HepG2 (cell line): ENCODE measurements around the gene SOWAHD. TPM values are rescaled to one million over a fixed set of nuclear protein-coding genes. Genes with fewer than 3 reads are reported as not detected.

ENCODE experiments used
- ARNT2 ChIP-seq: sonication (generic); formaldehyde crosslinking; IDR thresholded peaks from 2 replicates; pipeline ENCODE4 v1.8.0; 2022; ENCODE audit warnings: mild to moderate bottlenecking, low read depth, missing genetic modification reagents, moderate library complexity
- ARNTL ChIP-seq: sonication (generic); formaldehyde crosslinking; IDR thresholded peaks from 2 replicates; pipeline ENCODE4 v1.4.0; 2020; ENCODE audit warnings: mild to moderate bottlenecking, missing genetic modification reagents
- CREM ChIP-seq, 2 experiments: sonication (generic) in 1 of 2; formaldehyde crosslinking in 1 of 2; IDR thresholded peaks; 2 replicates each; pipeline versions ENCODE4 v1.4.0 to v1.6.1; 2016 to 2020; ENCODE audit warnings: antibody characterized with exemption in 1 of 2, mild to moderate bottlenecking in 1 of 2, missing genetic modification reagents in 1 of 2
- GABPB1 ChIP-seq: IDR thresholded peaks from 2 replicates; pipeline ENCODE4 v1.6.1; 2016; ENCODE audit warnings: mild to moderate bottlenecking, missing genetic modification reagents, moderate library complexity, missing compliant biosample characterization
- KAT8 ChIP-seq: IDR thresholded peaks from 2 replicates; pipeline ENCODE4 v1.6.1; 2016; ENCODE audit warnings: missing genetic modification reagents, missing compliant biosample characterization
- MAFF ChIP-seq: IDR thresholded peaks from 2 replicates; pipeline ENCODE4 v1.6.1; 2011; ENCODE audit warnings: low read depth, low read length, improper control_type of control experiment
- MAZ ChIP-seq, 2 experiments: sonication (generic) in 1 of 2; formaldehyde crosslinking in 1 of 2; IDR thresholded peaks; 2 replicates each; pipeline versions ENCODE4 v1.5.0 to v1.6.1; 2012 to 2020; ENCODE audit warnings: low read depth in 2 of 2, mild to moderate bottlenecking in 2 of 2, borderline replicate concordance in 1 of 2, improper control_type of control experiment in 1 of 2, low read length in 1 of 2, missing genetic modification reagents in 1 of 2, moderate library complexity in 1 of 2
- POLR2AphosphoS5 ChIP-seq: IDR thresholded peaks from 2 replicates; pipeline ENCODE4 v1.6.1; 2012; ENCODE audit warnings: low read depth, low read length
- RBM39 ChIP-seq: fragments of 200-400 bp; formaldehyde crosslinking; IDR thresholded peaks from one replicate; pipeline ENCODE4 v1.6.1; 2018; ENCODE audit warnings: antibody characterized with exemption, mild to moderate bottlenecking, low read depth, low read length; ENCODE audit not compliant: poor library complexity, severe bottlenecking
- REPIN1 ChIP-seq: sonication (generic); formaldehyde crosslinking; IDR thresholded peaks from 2 replicates; pipeline ENCODE4 v1.8.0; 2022; ENCODE audit warnings: missing genetic modification reagents, low read depth, mild to moderate bottlenecking, borderline replicate concordance
- SOX13 ChIP-seq, 3 experiments: fragments of 450-650 bp in 1 of 3; sonication (generic) in 1 of 3; formaldehyde crosslinking in 1 of 3; IDR thresholded peaks in 2 of 3; conservative IDR thresholded peaks in 1 of 3; 2 replicates each; pipeline versions ENCODE4 v1.5.0 to v1.6.1; 2016 to 2020; ENCODE audit warnings: antibody characterized with exemption in 1 of 3, mild to moderate bottlenecking in 1 of 3, missing compliant biosample characterization in 1 of 3, missing genetic modification reagents in 1 of 3, moderate library complexity in 1 of 3
- SP4 ChIP-seq: sonication (generic); formaldehyde crosslinking; IDR thresholded peaks from 2 replicates; pipeline ENCODE4 v1.8.1; 2023; ENCODE audit warnings: mild to moderate bottlenecking, missing genetic modification reagents
- TAF1 ChIP-seq: sonication (generic); formaldehyde crosslinking; IDR thresholded peaks from 2 replicates; pipeline ENCODE4 v1.4.0; 2020; ENCODE audit warnings: missing genetic modification reagents
- TARDBP ChIP-seq: sonication (generic); formaldehyde crosslinking; IDR thresholded peaks from 2 replicates; pipeline ENCODE4 v1.8.0; 2022; ENCODE audit warnings: mild to moderate bottlenecking, missing genetic modification reagents
- ZNF121 ChIP-seq: sonication (generic); formaldehyde crosslinking; IDR thresholded peaks from 2 replicates; pipeline ENCODE4 v1.5.0; 2020; ENCODE audit warnings: mild to moderate bottlenecking, missing genetic modification reagents
- ZNF337 ChIP-seq: sonication (generic); formaldehyde crosslinking; IDR thresholded peaks from 2 replicates; pipeline ENCODE4 v1.5.1; 2020; ENCODE audit warnings: missing genetic modification reagents, low read depth, mild to moderate bottlenecking, borderline replicate concordance
- ZNF547 ChIP-seq: sonication (generic); formaldehyde crosslinking; IDR thresholded peaks from 2 replicates; pipeline ENCODE4 v1.5.1; 2020; ENCODE audit warnings: mild to moderate bottlenecking, missing genetic modification reagents
- ZNF788 ChIP-seq: sonication (generic); formaldehyde crosslinking; IDR thresholded peaks from 2 replicates; pipeline ENCODE4 v1.5.0; 2020; ENCODE audit warnings: mild to moderate bottlenecking, missing genetic modification reagents, borderline replicate concordance
- ZNF816 ChIP-seq: sonication (generic); formaldehyde crosslinking; IDR thresholded peaks from 2 replicates; pipeline ENCODE4 v1.8.0; 2022; ENCODE audit warnings: missing genetic modification reagents, mild to moderate bottlenecking, borderline replicate concordance
- ZSCAN21 ChIP-seq: sonication (generic); formaldehyde crosslinking; IDR thresholded peaks from 2 replicates; pipeline ENCODE4 v1.8.0; 2022; ENCODE audit warnings: mild to moderate bottlenecking, missing genetic modification reagents, moderate library complexity, borderline replicate concordance
- polyA plus RNA-seq, 8 experiments: library from polyadenylated mRNA; depleted of rRNA in 3 of 8; stranded (reverse) in 7 of 8; unstranded in 1 of 8; fragments of >200 nt; fragmentation: Illumina TruSeq in 4 of 8; extraction: Trizol in 4 of 8; gene quantifications; 2 replicates each; pipeline versions ENCODE4 v1.2.1 to v1.2.3, GENCODE V29; 2011 to 2016; ENCODE audit warnings: low read depth in 4 of 8, missing spikeins in 1 of 8, mixed read lengths in 1 of 8; ENCODE audit not compliant: insufficient read depth in 1 of 8
- total RNA-seq, 5 experiments: library from RNA; depleted of rRNA; stranded (reverse); fragments of >200 nt; fragmentation: Illumina TruSeq; extraction: Trizol; gene quantifications; 2 replicates each; pipeline ENCODE4 v1.2.3, GENCODE V29; 2016; ENCODE audit warnings: low read depth in 1 of 5
- TF ChIP-seq, protein P1 (sequence below): sonication (generic); formaldehyde crosslinking; IDR thresholded peaks from 2 replicates; pipeline ENCODE4 v1.4.0; 2020; ENCODE audit warnings: mild to moderate bottlenecking, low read depth, missing genetic modification reagents
- TF ChIP-seq, protein P2 (sequence below): sonication (generic); formaldehyde crosslinking; IDR thresholded peaks from 2 replicates; pipeline ENCODE4 v1.4.0; 2020; ENCODE audit warnings: missing genetic modification reagents
- TF ChIP-seq, protein P3 (sequence below): IDR thresholded peaks from 2 replicates; pipeline ENCODE4 v1.6.1; 2012; ENCODE audit warnings: inconsistent platforms
- TF ChIP-seq, protein P4 (sequence below): IDR thresholded peaks from 2 replicates; pipeline ENCODE4 v1.6.1; 2016; ENCODE audit warnings: low read depth, borderline replicate concordance

SOWAHD gene
- total and polyA plus RNA-seq, 2 of the 13 experiments (the other 11 are each of a cell fraction or from before 2014, with no cell fraction given), result 1.0 to 1.3 TPM

DNA sequence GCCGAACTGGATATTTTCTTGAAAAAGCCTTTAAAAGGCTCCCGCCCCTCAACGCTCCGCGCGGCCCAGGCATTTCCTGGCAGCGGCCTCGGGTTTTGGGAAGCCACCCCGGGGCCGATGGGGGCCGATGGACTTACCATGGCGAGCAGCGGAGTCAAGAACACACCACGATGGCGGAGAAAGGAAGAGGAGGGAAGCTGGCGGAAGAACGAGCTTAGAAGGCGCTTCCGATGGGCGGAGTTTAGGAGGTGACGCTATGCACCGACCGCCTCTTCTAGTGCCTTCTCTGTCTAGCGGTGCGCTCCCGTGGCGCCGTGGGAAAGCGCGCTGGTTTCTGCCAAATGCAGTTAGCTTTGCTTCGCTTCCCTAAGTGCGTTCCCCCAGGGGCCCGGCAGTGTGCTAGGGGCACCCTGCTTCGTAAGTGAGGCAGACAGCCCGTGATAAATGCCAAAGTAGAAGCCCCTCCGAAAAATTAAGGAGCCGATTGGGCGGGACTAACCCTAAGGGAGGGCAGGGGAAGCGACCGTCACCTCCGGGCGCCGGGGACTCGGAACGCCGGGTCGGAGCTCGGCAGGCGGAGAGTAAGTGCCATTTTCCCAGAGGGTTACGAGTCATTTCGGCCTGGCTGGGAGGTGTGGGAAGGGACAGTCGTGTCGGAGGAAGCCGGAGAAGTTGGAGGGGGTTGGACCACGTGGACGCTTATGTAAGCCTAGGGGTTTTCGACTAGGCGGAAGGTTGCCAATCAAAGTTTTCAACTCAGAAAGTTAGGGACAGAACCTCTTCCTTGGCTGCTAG lies 33.2 kb downstream of the SOWAHD start, which contains the start of gene RPL39 (continued):
- 0 out of 2 replicates have a peak, but pooled peaks have one; percentile 33 for TF ChIP-seq ZNF816 (CRISPR knock-in tag)
- peak; percentile 81 for TF ChIP-seq GABPB1
- TF ChIP-seq ZNF788 (CRISPR knock-in tag), result no peak
- TF ChIP-seq MAZ (IDR thresholded peaks at IDR 0.05; ENCODE audit: borderline replicate concordance, low read depth, low read length), result no peak
- 0 out of 2 replicates have a peak, but pooled peaks have one; percentile 34 for TF ChIP-seq MAZ (CRISPR knock-in tag; IDR thresholded peaks at IDR 0.05; ENCODE audit: low read depth)
- TF ChIP-seq POLR2AphosphoS5, result peak; percentile 94
- TF ChIP-seq, protein P1, sequence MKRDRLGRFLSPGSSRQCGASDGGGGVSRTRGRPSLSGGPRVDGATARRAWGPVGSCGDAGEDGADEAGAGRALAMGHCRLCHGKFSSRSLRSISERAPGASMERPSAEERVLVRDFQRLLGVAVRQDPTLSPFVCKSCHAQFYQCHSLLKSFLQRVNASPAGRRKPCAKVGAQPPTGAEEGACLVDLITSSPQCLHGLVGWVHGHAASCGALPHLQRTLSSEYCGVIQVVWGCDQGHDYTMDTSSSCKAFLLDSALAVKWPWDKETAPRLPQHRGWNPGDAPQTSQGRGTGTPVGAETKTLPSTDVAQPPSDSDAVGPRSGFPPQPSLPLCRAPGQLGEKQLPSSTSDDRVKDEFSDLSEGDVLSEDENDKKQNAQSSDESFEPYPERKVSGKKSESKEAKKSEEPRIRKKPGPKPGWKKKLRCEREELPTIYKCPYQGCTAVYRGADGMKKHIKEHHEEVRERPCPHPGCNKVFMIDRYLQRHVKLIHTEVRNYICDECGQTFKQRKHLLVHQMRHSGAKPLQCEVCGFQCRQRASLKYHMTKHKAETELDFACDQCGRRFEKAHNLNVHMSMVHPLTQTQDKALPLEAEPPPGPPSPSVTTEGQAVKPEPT (CRISPR knock-in tag), result 0 out of 2 replicates have a peak, but pooled peaks have one; percentile 23
- peak; percentile 65 for TF ChIP-seq RBM39
- peak; percentile 42; the same call in 1 of the 2 replicates for TF ChIP-seq ARNTL (CRISPR knock-in tag)
- TF ChIP-seq, protein P2, sequence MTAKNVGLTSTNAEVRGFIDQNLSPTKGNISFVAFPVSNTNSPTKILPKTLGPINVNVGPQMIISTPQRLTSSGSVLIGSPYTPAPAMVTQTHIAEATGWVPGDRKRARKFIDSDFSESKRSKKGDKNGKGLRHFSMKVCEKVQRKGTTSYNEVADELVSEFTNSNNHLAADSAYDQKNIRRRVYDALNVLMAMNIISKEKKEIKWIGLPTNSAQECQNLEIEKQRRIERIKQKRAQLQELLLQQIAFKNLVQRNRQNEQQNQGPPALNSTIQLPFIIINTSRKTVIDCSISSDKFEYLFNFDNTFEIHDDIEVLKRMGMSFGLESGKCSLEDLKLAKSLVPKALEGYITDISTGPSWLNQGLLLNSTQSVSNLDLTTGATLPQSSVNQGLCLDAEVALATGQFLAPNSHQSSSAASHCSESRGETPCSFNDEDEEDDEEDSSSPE, result peak; percentile 57; the same call in 1 of the 2 replicates
- peak; percentile 31; the same call in 1 of the 2 replicates for TF ChIP-seq TARDBP (CRISPR knock-in tag)
- TF ChIP-seq SP4 (CRISPR knock-in tag), result peak; percentile 69; the same call in 1 of the 2 replicates
- TF ChIP-seq, protein P3, sequence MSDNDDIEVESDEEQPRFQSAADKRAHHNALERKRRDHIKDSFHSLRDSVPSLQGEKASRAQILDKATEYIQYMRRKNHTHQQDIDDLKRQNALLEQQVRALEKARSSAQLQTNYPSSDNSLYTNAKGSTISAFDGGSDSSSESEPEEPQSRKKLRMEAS, result peak; percentile 59; the same call in 1 of the 2 replicates
- no peak for TF ChIP-seq SOX13 (IDR thresholded peaks at IDR 0.05)
- 0 out of 4 replicates have a peak, but pooled peaks of 1 of the 2 experiments have one; percentile 9 for TF ChIP-seq SOX13 (CRISPR knock-in tag; conservative IDR thresholded peaks at IDR 0.05 in 1 of 2, IDR thresholded peaks at IDR 0.05 in 1 of 2)
- TF ChIP-seq ZSCAN21, result no peak
- TF ChIP-seq, protein P4, sequence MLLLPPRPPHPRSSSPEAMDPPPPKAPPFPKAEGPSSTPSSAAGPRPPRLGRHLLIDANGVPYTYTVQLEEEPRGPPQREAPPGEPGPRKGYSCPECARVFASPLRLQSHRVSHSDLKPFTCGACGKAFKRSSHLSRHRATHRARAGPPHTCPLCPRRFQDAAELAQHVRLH (CRISPR knock-in tag), result peak; percentile 24; the same call in 1 of the 2 replicates
- TF ChIP-seq MAFF, result no peak
- TF ChIP-seq REPIN1 (CRISPR knock-in tag), result peak; percentile 69
- TF ChIP-seq TAF1 (CRISPR knock-in tag), result peak; percentile 89
- no peak for TF ChIP-seq ZNF121 (CRISPR knock-in tag)
- TF ChIP-seq KAT8 (CRISPR knock-in tag), result 0 out of 2 replicates have a peak, but pooled peaks have one; percentile 51
- TF ChIP-seq ARNT2 (CRISPR knock-in tag), result 0 out of 2 replicates have a peak, but pooled peaks have one; percentile 33
- TF ChIP-seq ZNF337 (CRISPR knock-in tag), result no peak
- TF ChIP-seq CREM (IDR thresholded peaks at IDR 0.05), result peak; percentile 55
- no peak for TF ChIP-seq CREM (CRISPR knock-in tag; IDR thresholded peaks at IDR 0.05)
- 0 out of 2 replicates have a peak, but pooled peaks have one; percentile 21 for TF ChIP-seq ZNF547 (CRISPR knock-in tag)
